AG04450 (cell line): ENCODE measurements around the gene EHMT2. TPM values are rescaled to one million over a fixed set of nuclear protein-coding genes. Genes with fewer than 3 reads are reported as not detected.
A peak's percentile ranks its signal among the peaks of the same experiment; 100 is the strongest.

Source experiments
- CTCF ChIA-PET: fragments of 300-600, 350-600 bp; formaldehyde crosslinking; extraction: SDS; loops from one replicate; lab custom pipeline; 2022; ENCODE audit warnings: antibody characterized with exemption, inconsistent platforms; lab: Charles Lee
- POLR2A ChIA-PET: fragments of 350-600 bp; formaldehyde crosslinking; extraction: SDS; loops from one replicate; lab custom pipeline; 2021; ENCODE audit warnings: antibody characterized with exemption, inconsistent platforms; lab: Yijun Ruan, JAX
- DNase-seq: peaks from one replicate; pipeline ENCODE4 v3.0.0-alpha.2; 2011; ENCODE audit warnings: low read depth, low spot score
- H3K27ac ChIP-seq: one replicate; pipeline ENCODE4 v1.5.1; 2012; ENCODE audit warnings: low read depth, low read length, control low read depth
- H3K27me3 ChIP-seq: one replicate; pipeline ENCODE4 v1.6.0; 2012; ENCODE audit warnings: low read length; ENCODE audit not compliant: control insufficient read depth, insufficient read depth
- H3K4me3 ChIP-seq: 2 replicates; pipeline ENCODE4 v1.5.1; 2011; ENCODE audit warnings: mild to moderate bottlenecking, low read depth, low read length, control low read depth
- H3K9me3 ChIP-seq: 2 replicates; pipeline ENCODE4 v1.5.1; 2012; ENCODE audit warnings: low read length; ENCODE audit not compliant: control insufficient read depth, insufficient read depth
- CTCF ChIP-seq: IDR thresholded peaks from 2 replicates; pipeline ENCODE4 v1.5.1; 2011; ENCODE audit warnings: low read depth, low read length, control low read depth, inconsistent platforms
- polyA plus RNA-seq: library from polyadenylated mRNA; depleted of rRNA; stranded (reverse); fragments of >200 nt; gene quantifications from 2 replicates; pipeline ENCODE4 v1.2.3, GENCODE V29; 2011

The EHMT2 gene
- polyA plus RNA-seq, 1 experiment, result 23.8 TPM

GRCh38 chr6:31862344-31863235, 34.9 kb downstream of the EHMT2 start, which contains the start of gene NEU1:
Gene NEU1 (minus strand): TSS chr6:31862821. CDS start chr6:31862776, 45 bp downstream.
- H3K4me3 ChIP-seq, result peak within 1 kb of the TSS; percentile 92
- no peaks in the 10 kb centered on the region; the same call in 1 of the 2 replicates for H3K9me3 ChIP-seq
- DNase-seq, result peak; percentile 100
- POLR2A ChIA-PET, result interaction anchor here (0.6 to 2.0 kb wide), 14 partner anchors 12 to 198 kb away, joined by 3 to 15 read pairs (median 4); partner anchors contain the start of genes GPANK1, HSPA1B, LSM2 and ZBTB12
- H3K27me3 ChIP-seq, result no peaks in the 10 kb centered on the region
- TF ChIP-seq CTCF, result no peak
- H3K27ac ChIP-seq, result peak within 1 kb of the TSS; percentile 78
- CTCF ChIA-PET, result interaction anchor here (1.3 kb wide), 1 partner anchor 90 kb away, joined by 5 read pairs; no protein-coding TSS in a partner anchor

- Histone ChIP-seq H3K27me3 (no peaks in the 10 kb centered on the region), H3K9me3 (no peaks in the 10 kb centered on the region; the same call in 1 of the 2 replicates), H3K4me3 (peak overlapping the region; percentile 92), H3K27ac (no peak overlapping the region)
- ChIA-PET CTCF (no interaction called here), POLR2A (interaction anchor here (1.1 to 2.0 kb wide), 2 partner anchors 25 to 34 kb away, joined by 8 to 15 read pairs; partner anchors contain the start of gene HSPA1B)
- no peak for DNase-seq
- no peak for TF ChIP-seq CTCF
Measured at GRCh38 chr6:31861919-31862343, 35.6 kb downstream of the EHMT2 start.

- Histone ChIP-seq H3K4me3 (no peak overlapping the region), H3K27ac (no peak overlapping the region), H3K27me3 (no peaks in the 10 kb centered on the region), H3K9me3 (no peaks in the 10 kb centered on the region; the same call in 1 of the 2 replicates)
- ChIA-PET POLR2A (no interaction called here), CTCF (no interaction called here)
- no peak for DNase-seq
- TF ChIP-seq CTCF, result no peak
Measured at GRCh38 chr6:31861150-31861549, 36.3 kb downstream of the EHMT2 start.

GRCh38 chr6:31860349-31860748, 37.1 kb downstream of the EHMT2 start:
- CTCF ChIA-PET, result no interaction called here
- H3K27ac ChIP-seq, result no peak overlapping the region
- H3K27me3 ChIP-seq, result no peaks in the 10 kb centered on the region
- no peaks in the 10 kb centered on the region; the same call in 1 of the 2 replicates for H3K9me3 ChIP-seq
- DNase-seq, result no peak
- no peak overlapping the region for H3K4me3 ChIP-seq
- POLR2A ChIA-PET, result interaction anchor here (0.6 kb wide), 2 partner anchors 16 to 33 kb away, joined by 3 read pairs; partner anchors contain the start of gene HSPA1B
- TF ChIP-seq CTCF, result no peak
